Activated naive CD8-positive, alpha-beta T cell treated with anti-CD3 and anti-CD28 coated beads, Interleukin-2, amount 10 ng/mL, durations not matched to agents 7 days and 5 days (primary cell): ENCODE results near the gene LINGO1. TPM values are rescaled to one million over a fixed set of nuclear protein-coding genes. Genes with fewer than 3 reads are reported as not detected.

ENCODE experiments used
- ATAC-seq: fragments of 150-1000 bp; cut with Tn5 transposase; one replicate; pipeline ENCODE4 v1.10.0; 2021; ENCODE audit warnings: low read depth, moderate library complexity
- POLR2A ChIA-PET: fragments of 350-600 bp; sonication (Branson Sonifier 250); formaldehyde crosslinking; loops from one replicate; lab custom pipeline; 2021; ENCODE audit warnings: antibody characterized with exemption; lab: Charles Lee
- DNase-seq: peaks from one replicate; pipeline ENCODE4 v3.0.0; 2021
- H3K27ac Mint-ChIP-seq: one replicate; pipeline ENCODE4 v1.8.0; 2022; ENCODE audit warnings: mild to moderate bottlenecking, mixed read lengths
- H3K27me3 Mint-ChIP-seq: one replicate; pipeline ENCODE4 v1.8.0; 2022; ENCODE audit warnings: mild to moderate bottlenecking, moderate library complexity, mixed read lengths
- H3K36me3 Mint-ChIP-seq: one replicate; pipeline ENCODE4 v1.8.0; 2021; ENCODE audit warnings: mild to moderate bottlenecking, mixed read lengths
- H3K4me1 Mint-ChIP-seq: one replicate; pipeline ENCODE4 v1.8.0; 2021; ENCODE audit warnings: mixed read lengths
- H3K4me3 Mint-ChIP-seq: one replicate; pipeline ENCODE4 v1.8.0; 2022; ENCODE audit warnings: mild to moderate bottlenecking, moderate library complexity, mixed read lengths
- H3K9me3 Mint-ChIP-seq: one replicate; pipeline ENCODE4 v1.8.0; 2021; ENCODE audit warnings: mixed read lengths
- total RNA-seq, 2 experiments: library from RNA; stranded (reverse); gene quantifications; one replicate each; pipeline ENCODE4 v1.2.3, GENCODE V29; 2021

Gene LINGO1
- total RNA-seq, 2 experiments from 2014 or later, result not detected

DNA sequence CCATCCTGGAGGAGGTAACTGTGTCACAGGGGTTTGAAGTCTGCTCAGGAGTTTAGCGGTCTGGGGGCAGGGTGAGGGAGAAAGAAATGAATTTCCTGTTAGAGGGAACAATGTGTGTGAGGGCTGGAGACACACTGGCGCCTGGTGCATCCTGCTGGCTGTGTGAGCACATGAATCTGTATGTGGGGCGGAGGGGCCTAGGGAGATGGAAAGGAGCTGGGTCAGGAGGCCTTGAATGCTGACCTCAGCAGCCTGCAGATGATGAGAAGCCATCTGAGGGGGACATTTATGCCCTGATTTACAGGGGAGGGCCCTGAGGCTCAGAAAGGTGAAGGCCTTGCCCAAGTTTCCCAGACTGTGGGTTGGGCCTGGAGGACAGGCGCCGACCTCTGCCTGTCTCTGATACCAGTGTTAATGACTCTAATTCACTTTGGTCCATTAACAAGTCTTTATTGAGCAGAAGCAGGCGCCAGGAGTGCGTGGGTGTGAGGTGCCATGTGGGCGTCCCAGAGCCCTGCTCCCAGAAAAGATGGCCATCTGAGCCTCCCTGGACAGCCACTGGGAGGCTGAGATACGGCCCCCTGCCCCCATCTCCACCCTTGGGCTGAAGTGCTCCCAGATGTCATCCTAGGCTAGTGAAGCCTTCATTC lies 34.8 kb downstream of the LINGO1 start:
- H3K9me3 Mint-ChIP-seq, result no peaks in the 10 kb centered on the region
- H3K4me3 Mint-ChIP-seq, result no peak overlapping the region
- POLR2A ChIA-PET, result no interaction called here
- ATAC-seq (no peak), DNase-seq (no peak)
- H3K4me1 Mint-ChIP-seq, result no peaks in the 10 kb centered on the region
- no peak overlapping the region for H3K27ac Mint-ChIP-seq
- no peaks in the 10 kb centered on the region for H3K27me3 Mint-ChIP-seq
- H3K36me3 Mint-ChIP-seq, result no peaks in the 10 kb centered on the region

DNA sequence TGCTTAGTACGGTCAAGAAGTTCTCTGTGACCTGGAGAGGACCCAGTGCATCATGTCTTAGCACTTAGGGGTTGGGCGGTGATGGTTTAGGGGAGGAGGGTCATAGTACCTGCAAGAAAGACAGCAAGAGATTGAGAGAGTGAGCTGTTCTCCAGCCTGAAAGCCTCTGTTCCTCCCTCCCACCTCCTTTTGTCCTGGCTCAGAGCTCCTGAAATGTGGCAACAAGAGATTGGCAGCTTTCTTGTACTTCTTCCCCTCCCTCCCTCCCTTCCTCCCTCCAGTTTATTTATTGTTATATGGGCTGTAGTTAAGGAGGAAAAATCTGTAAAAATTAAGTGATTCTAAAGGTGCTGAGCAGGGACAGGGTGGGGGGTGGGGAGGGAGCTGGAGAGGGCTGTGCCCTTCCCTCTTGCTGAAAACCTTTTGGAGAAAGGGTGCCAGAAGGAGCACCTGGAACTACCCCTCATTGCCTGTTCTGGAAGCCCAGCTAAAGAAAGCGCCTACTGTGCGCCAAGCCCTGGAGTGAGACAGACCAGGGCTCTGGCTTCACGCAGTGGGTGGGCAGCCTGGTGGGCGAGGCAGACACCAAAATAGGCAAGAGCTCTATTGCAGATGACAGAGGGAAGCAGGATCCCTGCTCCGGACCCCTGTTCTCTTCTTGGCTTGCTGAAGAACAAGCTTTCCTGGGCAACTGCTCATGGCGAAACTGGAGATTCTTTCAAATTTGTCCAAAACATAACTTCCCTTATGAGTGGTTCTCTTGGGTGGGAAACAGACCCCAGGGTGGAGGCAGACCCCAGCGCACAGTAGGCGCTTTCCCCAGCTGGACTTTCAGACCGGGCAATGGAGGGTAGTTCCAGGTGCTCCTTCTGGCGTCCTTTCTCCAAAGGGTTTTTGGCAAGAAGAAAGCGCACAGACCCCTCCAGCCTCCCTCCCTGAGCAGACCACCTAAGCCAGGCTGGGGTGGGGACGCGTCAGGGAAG lies 35.6 kb downstream of the LINGO1 start:
- DNase-seq, result no peak
- no peak overlapping the region for H3K27ac Mint-ChIP-seq
- no peak overlapping the region for H3K4me3 Mint-ChIP-seq
- POLR2A ChIA-PET, result no interaction called here
- H3K4me1 Mint-ChIP-seq, result no peaks in the 10 kb centered on the region
- H3K27me3 Mint-ChIP-seq, result no peaks in the 10 kb centered on the region
- H3K9me3 Mint-ChIP-seq, result no peaks in the 10 kb centered on the region
- ATAC-seq, result no peak
- no peaks in the 10 kb centered on the region for H3K36me3 Mint-ChIP-seq

DNA sequence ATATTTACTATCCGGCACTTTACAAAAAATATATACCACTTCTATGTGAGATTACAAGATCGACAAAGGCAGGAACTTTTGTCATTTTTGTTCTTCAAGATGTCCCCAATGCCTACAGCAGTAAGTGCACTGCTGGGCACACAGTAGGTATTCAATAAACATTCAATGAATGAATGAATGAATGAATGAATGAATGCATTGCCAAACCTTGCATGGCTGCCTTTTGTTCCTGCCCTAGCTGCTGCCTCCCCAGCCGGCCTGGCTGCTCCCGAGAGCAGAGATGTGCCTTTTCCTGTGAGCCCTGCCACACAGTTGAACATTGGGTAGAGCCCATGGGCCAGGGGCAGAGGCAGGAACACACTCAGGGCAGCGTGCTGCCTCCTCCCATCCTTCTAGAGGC lies 37.5 kb downstream of the LINGO1 start:
- Mint-ChIP-seq H3K27ac (no peak overlapping the region), H3K27me3 (no peaks in the 10 kb centered on the region), H3K4me1 (no peaks in the 10 kb centered on the region), H3K36me3 (no peaks in the 10 kb centered on the region), H3K9me3 (no peaks in the 10 kb centered on the region), H3K4me3 (no peak overlapping the region)
- ATAC-seq, result no peak
- no peak for DNase-seq
- POLR2A ChIA-PET, result no interaction called here

DNA sequence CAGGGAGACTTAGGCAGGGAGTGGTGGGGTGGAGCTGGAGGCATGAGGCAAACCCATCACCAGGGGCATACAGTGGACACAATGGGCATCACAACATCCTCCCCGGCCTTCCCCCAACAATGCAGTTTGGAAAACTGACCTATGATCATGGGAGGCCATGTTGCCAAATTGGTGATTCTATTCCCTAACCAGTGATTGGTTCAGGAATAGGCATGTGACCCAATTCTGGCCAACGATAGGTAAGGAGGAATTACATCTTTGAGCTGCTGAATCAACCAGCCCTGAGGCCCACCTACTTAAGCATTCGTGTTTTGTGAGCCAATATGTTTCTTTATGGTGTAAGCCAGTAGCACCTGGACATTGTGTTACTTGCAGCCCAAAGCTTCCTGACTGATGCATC lies 40.0 kb downstream of the LINGO1 start:
- H3K27me3 Mint-ChIP-seq, result no peaks in the 10 kb centered on the region
- no peaks in the 10 kb centered on the region for H3K4me1 Mint-ChIP-seq
- no peak overlapping the region for H3K27ac Mint-ChIP-seq
- H3K36me3 Mint-ChIP-seq, result no peaks in the 10 kb centered on the region
- ATAC-seq, result no peak
- DNase-seq, result no peak
- POLR2A ChIA-PET, result no interaction called here
- no peaks in the 10 kb centered on the region for H3K9me3 Mint-ChIP-seq
- no peak overlapping the region for H3K4me3 Mint-ChIP-seq

DNA sequence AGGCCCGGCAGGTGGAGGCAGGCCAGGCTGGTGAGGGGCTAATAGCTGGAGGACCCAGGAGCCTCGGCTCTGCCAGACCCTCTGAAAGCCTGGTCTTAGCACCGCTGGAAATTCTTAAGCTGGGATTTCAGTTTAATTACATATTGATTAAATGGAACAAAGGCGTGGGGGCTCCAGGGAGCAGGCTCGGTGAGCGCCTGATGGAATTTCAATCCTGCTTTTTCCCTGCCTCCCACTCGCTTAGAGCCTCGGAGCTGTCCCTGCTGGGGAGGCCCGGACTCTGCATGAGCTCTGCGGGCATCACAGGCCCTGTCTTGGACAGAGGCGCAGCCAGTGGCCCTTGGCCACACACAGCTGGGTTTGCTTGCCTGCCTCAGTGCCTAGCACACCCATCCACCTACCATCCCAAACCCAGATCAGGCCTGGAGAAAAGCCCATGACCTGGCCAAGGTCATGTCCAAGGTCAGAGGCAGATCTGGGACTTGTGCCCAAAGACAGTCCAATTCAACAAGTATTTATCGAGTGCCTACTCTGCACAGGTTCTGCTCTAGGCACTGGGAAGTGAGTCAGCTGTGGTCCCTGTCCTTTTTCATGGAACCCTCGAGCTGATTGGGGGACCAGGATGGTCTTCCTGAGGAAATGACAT lies 40.6 kb downstream of the LINGO1 start:
- POLR2A ChIA-PET, result no interaction called here
- H3K4me3 Mint-ChIP-seq, result no peak overlapping the region
- DNase-seq, result no peak

DNA sequence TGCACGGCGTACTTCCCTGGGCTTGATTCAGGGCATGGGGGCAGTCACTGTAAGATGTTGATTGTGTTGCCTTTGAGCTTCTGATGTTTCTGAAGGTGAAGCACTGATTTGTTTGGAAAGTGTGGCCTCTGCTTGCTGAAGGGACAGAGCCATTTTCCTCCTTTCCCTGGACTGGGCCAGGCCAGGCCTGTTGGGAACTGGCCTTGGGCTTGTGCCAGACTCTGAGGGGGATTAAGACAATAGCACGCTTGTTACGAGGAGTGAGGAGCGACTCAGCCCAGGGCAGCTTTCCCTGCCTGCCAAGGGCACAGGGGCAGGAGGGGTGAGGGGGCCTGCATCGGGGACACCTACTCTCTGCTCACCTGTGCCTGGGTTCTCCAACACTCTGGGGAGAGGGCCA lies 42.9 kb downstream of the LINGO1 start:
- Mint-ChIP-seq H3K36me3 (no peaks in the 10 kb centered on the region), H3K27ac (no peak overlapping the region), H3K4me3 (no peak overlapping the region), H3K27me3 (no peaks in the 10 kb centered on the region), H3K9me3 (no peaks in the 10 kb centered on the region), H3K4me1 (no peaks in the 10 kb centered on the region)
- DNase-seq (no peak), ATAC-seq (no peak)
- POLR2A ChIA-PET, result no interaction called here

More for the DNA sequence above, 40.6 kb downstream of the LINGO1 start:
- H3K27me3 Mint-ChIP-seq, result no peaks in the 10 kb centered on the region
- no peak for ATAC-seq
- H3K27ac Mint-ChIP-seq, result no peak overlapping the region
- H3K9me3 Mint-ChIP-seq, result no peaks in the 10 kb centered on the region
- no peaks in the 10 kb centered on the region for H3K4me1 Mint-ChIP-seq
- H3K36me3 Mint-ChIP-seq, result no peaks in the 10 kb centered on the region

DNA sequence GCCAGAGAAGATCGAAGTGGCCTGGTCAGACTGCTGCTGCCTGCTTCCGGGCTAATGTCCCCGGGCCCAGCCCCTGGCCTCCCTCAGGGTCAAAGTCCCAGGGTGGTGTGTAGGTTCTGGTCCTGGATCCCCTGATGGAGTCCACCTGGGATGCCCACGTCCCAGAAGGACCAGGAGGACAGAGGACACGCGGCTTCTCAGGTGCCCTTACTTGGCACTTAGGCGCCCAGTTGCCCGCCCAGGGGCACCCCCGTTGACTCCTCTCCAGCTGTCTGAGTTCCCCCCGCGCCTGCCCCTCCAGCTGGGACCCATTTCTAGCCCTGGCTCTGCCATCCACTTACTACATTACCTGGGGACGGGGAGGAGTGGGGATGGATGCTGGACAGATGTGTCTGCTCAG lies 44.6 kb downstream of the LINGO1 start:
- POLR2A ChIA-PET, result no interaction called here
- H3K36me3 Mint-ChIP-seq, result no peaks in the 10 kb centered on the region
- H3K9me3 Mint-ChIP-seq, result no peaks in the 10 kb centered on the region
- no peak overlapping the region for H3K27ac Mint-ChIP-seq
- ATAC-seq (no peak), DNase-seq (no peak)
- H3K4me1 Mint-ChIP-seq, result no peaks in the 10 kb centered on the region
- no peak overlapping the region for H3K4me3 Mint-ChIP-seq
- H3K27me3 Mint-ChIP-seq, result no peaks in the 10 kb centered on the region

DNA sequence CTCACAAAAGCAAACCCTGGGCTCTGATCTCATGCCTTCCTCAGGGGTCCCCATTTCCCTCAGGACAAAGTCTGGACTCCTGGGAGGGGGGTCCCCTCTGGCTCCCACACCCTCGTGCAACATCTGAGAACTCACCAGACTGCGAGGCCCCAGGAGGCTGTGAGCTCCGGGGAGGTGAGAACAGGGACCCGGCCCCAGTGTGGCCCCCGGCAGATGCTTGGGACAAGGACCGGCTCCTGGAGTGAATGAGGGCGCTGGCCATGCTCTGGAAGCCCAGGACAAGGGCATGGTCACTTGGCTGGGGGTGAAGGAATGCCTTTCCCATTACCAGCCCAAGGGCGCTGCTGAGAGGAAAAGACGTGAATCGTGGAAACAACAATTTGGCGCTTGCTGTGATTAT lies 48.0 kb downstream of the LINGO1 start:
- H3K27ac Mint-ChIP-seq, result no peak overlapping the region
- ATAC-seq (no peak), DNase-seq (no peak)
- POLR2A ChIA-PET, result no interaction called here
- no peaks in the 10 kb centered on the region for H3K27me3 Mint-ChIP-seq
- H3K4me3 Mint-ChIP-seq, result no peak overlapping the region
- H3K4me1 Mint-ChIP-seq, result no peaks in the 10 kb centered on the region
- no peaks in the 10 kb centered on the region for H3K36me3 Mint-ChIP-seq
- no peaks in the 10 kb centered on the region for H3K9me3 Mint-ChIP-seq

DNA sequence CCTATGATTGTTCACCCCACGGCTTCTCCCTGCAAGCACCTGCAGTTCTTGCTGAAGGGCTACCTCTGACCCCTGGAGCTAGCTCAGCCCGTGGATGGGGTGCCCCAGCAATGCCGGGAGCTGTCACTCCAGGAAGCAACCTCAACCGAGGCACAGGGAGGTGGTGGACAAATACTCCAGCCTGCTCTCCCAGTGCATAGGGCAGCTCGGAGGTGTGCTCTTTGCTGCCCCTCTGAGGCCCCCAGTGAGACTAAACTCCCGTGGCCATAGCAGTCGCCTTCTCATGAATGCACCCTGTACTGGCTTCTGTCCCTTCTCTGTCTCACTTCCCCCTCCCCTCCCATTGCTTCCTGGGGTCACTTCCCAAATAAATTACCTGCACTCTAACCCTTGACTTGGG lies 48.5 kb downstream of the LINGO1 start:
- Mint-ChIP-seq H3K4me3 (no peak overlapping the region), H3K27ac (no peak overlapping the region), H3K36me3 (no peaks in the 10 kb centered on the region), H3K9me3 (no peaks in the 10 kb centered on the region), H3K27me3 (no peaks in the 10 kb centered on the region), H3K4me1 (no peaks in the 10 kb centered on the region)
- POLR2A ChIA-PET, result no interaction called here
- DNase-seq, result no peak
- ATAC-seq, result no peak

DNA sequence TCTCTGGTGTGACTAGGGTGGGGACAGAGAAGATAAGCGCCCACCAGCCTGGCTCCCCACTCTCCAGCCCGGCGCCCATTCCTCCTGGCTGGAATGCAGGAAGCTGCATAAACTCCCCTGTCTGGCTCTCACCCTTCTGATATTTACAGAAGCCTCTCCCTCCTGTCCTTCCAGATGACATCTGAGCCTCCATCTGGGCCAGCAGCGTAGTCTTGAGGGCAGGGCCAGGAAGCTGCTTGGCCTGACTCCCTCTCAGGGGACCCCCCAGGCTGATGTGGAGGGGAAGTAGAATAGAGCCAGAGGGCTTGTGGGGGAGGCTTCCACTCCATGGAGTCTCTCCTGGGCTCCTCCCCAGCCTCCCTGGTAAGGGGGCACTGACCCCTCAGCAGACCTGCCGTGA lies 49.9 kb downstream of the LINGO1 start:
- no peak overlapping the region for H3K4me3 Mint-ChIP-seq

DNA sequence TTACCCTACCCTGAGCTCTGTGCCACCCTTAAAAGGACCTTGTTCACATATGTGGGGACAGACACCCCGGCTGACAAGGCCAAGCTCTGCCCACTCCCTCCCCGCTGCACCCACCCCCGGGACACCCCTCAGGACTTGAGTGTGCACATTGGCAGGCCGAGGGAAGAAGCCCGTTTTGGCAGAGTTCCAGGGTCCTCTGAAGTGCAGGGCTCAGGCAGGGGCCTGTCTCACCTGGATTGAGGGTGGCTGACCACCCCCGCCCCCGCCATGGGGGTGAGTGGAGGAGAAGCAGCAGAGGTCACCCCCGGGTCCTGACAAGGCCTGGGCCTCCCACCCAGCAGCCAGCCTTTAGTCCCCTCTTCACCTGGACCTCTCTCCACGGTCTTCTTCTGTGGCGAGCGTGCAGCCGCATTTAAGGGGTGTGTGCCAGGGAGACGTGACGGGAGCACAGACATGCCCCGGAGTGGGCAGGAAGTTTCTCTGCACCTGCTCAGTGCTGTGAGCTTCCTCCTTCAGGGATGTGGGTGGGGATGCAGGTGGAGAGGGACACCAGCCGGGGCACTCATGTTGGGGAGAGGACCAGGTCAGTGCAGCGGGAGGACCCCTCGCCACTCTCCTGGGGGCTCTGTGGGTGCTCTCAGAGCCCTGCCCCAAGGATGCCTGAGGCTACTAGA lies 50.7 kb downstream of the LINGO1 start:
- no peaks in the 10 kb centered on the region for H3K9me3 Mint-ChIP-seq
- POLR2A ChIA-PET, result no interaction called here
- H3K4me3 Mint-ChIP-seq, result no peak overlapping the region
- ATAC-seq (no peak), DNase-seq (no peak)
- no peaks in the 10 kb centered on the region for H3K27me3 Mint-ChIP-seq
- H3K27ac Mint-ChIP-seq, result no peak overlapping the region
- no peaks in the 10 kb centered on the region for H3K4me1 Mint-ChIP-seq
- no peaks in the 10 kb centered on the region for H3K36me3 Mint-ChIP-seq

More for the DNA sequence above, 49.9 kb downstream of the LINGO1 start:
- H3K27ac Mint-ChIP-seq, result no peak overlapping the region
- DNase-seq, result no peak
- no peaks in the 10 kb centered on the region for H3K27me3 Mint-ChIP-seq
- H3K9me3 Mint-ChIP-seq, result no peaks in the 10 kb centered on the region
- no peak for ATAC-seq
- POLR2A ChIA-PET, result no interaction called here
- no peaks in the 10 kb centered on the region for H3K4me1 Mint-ChIP-seq
- no peaks in the 10 kb centered on the region for H3K36me3 Mint-ChIP-seq

DNA sequence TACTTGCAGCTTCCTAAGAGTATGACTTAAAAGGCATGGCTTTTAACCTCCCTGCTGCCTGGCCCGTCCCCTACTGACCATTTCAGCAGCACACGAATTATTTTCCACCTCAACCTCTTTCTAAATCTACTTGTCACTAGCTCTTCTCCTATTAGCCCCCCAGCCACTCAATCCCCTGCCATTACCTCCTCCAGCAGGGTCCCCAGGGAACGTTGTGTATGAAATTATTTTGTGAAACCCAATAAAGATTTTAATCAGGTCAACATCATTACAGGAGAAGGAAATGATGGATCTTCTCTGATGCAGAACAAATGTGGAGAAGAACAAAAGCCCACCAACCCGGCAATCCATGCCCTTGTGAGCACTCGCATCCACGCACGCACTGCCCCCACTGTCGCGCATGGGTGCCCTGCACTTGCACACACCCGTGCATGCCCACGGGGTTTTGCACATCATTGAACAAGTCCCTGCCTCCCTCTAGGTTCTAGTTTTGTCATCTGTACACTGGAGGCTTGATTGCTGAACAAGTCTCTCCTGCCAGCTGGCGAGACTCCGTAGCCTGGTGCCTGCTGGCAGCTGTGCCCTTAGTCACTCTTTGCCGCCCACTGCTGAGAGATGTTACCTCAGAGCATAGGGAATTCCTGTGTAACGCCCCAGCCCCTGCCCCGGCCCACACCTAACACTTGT lies 51.6 kb downstream of the LINGO1 start:
- DNase-seq (no peak), ATAC-seq (no peak)
- Mint-ChIP-seq H3K4me1 (no peaks in the 10 kb centered on the region), H3K27me3 (no peaks in the 10 kb centered on the region), H3K9me3 (no peaks in the 10 kb centered on the region), H3K27ac (no peak overlapping the region), H3K36me3 (no peaks in the 10 kb centered on the region), H3K4me3 (no peak overlapping the region)
- POLR2A ChIA-PET, result no interaction called here
